Epithelial cell of prostate (primary cell): ENCODE results near the gene TMEM164.

Experiments used
- DNase-seq: peaks from one replicate; pipeline ENCODE4 v3.0.0-alpha.2; 2011; ENCODE audit warnings: low read depth, low spot score
- H3K27ac ChIP-seq: fragments of 450-650 bp; 2 replicates; pipeline ENCODE4 v1.5.1; 2017; ENCODE audit warnings: mild to moderate bottlenecking

The TMEM164 gene

GRCh38 chrX:110188701-110189558 is 186.0 kb downstream of the TMEM164 start:
- DNase-seq = no peak
- H3K27ac ChIP-seq = no peak overlapping the region

- H3K27ac ChIP-seq = no peak overlapping the region
- no peak for DNase-seq
These were observed 189.6 kb downstream of the TMEM164 start for GRCh38 chrX:110192516-110192915.

- H3K27ac ChIP-seq = no peak overlapping the region
- DNase-seq = no peak
These were observed 192.1 kb downstream of the TMEM164 start for GRCh38 chrX:110194977-110195376.

GRCh38 chrX:110201799-110202198 is 198.9 kb downstream of the TMEM164 start:
- no peak overlapping the region for H3K27ac ChIP-seq
- no peak for DNase-seq

- DNase-seq = no peak
- H3K27ac ChIP-seq = peak overlapping the region; percentile 29
These were observed 202.1 kb downstream of the TMEM164 start for GRCh38 chrX:110204986-110205385.

- H3K27ac ChIP-seq = peak overlapping the region; percentile 79
- no peak for DNase-seq
These were observed 205.2 kb downstream of the TMEM164 start for GRCh38 chrX:110208092-110208491.

- H3K27ac ChIP-seq = peak overlapping the region; percentile 79
- DNase-seq = no peak
These were observed 207.7 kb downstream of the TMEM164 start for GRCh38 chrX:110210417-110211139.

GRCh38 chrX:110211340-110211739 is 208.4 kb downstream of the TMEM164 start:
- peak overlapping the region; percentile 79 for H3K27ac ChIP-seq
- no peak for DNase-seq

- DNase-seq = no peak
- H3K27ac ChIP-seq = peak overlapping the region; percentile 79
These were observed 209.4 kb downstream of the TMEM164 start for GRCh38 chrX:110212299-110212698.

- peak overlapping the region; percentile 13 for H3K27ac ChIP-seq
- DNase-seq = no peak
These were observed 210.3 kb downstream of the TMEM164 start for GRCh38 chrX:110213183-110213582.

GRCh38 chrX:110214684-110215083 is 211.8 kb downstream of the TMEM164 start:
- no peak overlapping the region for H3K27ac ChIP-seq
- DNase-seq = no peak

GRCh38 chrX:110215411-110215810 is 212.5 kb downstream of the TMEM164 start:
- H3K27ac ChIP-seq = no peak overlapping the region
- no peak for DNase-seq

GRCh38 chrX:110216027-110216426 is 213.1 kb downstream of the TMEM164 start:
- no peak for DNase-seq

GRCh38 chrX:110218591-110218990 is 215.7 kb downstream of the TMEM164 start:
- no peak for DNase-seq

More at GRCh38 chrX:110216027-110216426, 213.1 kb downstream of the TMEM164 start:
- H3K27ac ChIP-seq = no peak overlapping the region

GRCh38 chrX:110219920-110220319 is 217.0 kb downstream of the TMEM164 start:
- H3K27ac ChIP-seq = peak overlapping the region; percentile 79
- no peak for DNase-seq

More at GRCh38 chrX:110218591-110218990, 215.7 kb downstream of the TMEM164 start:
- H3K27ac ChIP-seq = peak overlapping the region; percentile 79

GRCh38 chrX:110222497-110223257 is 219.8 kb downstream of the TMEM164 start:
- DNase-seq = no peak
- H3K27ac ChIP-seq = no peak overlapping the region

GRCh38 chrX:110224926-110225617 is 222.2 kb downstream of the TMEM164 start:
- no peak for DNase-seq
- H3K27ac ChIP-seq = no peak overlapping the region

GRCh38 chrX:110226931-110227330 is 224.0 kb downstream of the TMEM164 start:
- peak overlapping the region; percentile 21 for H3K27ac ChIP-seq

More at GRCh38 chrX:110226931-110227330, 224.0 kb downstream of the TMEM164 start:
- no peak for DNase-seq
